Mesendoderm (in vitro differentiated cells): ENCODE measurements around the gene CYSTM1.

Experiments
- DNase-seq: peaks from one replicate; pipeline ENCODE4 v3.0.0; 2013
- H2AK5ac ChIP-seq: 2 replicates; pipeline ENCODE4 v1.6.1; 2013; ENCODE audit warnings: low read length, inconsistent platforms
- H2BK120ac ChIP-seq: 2 replicates; pipeline ENCODE4 v1.6.1; 2013; ENCODE audit warnings: low read depth, mild to moderate bottlenecking, low read length, moderate library complexity, mixed read lengths
- H2BK15ac ChIP-seq: replicated peaks from 2 replicates; pipeline ENCODE4 v1.6.1; 2013; ENCODE audit warnings: low read depth, mild to moderate bottlenecking, moderate library complexity
- H2BK5ac ChIP-seq: 2 replicates; pipeline ENCODE4 v1.6.1; 2013; ENCODE audit warnings: low read length, inconsistent platforms
- H3K18ac ChIP-seq: 2 replicates; pipeline ENCODE4 v1.6.1; 2013; ENCODE audit warnings: mild to moderate bottlenecking, low read length, mixed read lengths
- H3K23ac ChIP-seq: one replicate; pipeline ENCODE4 v1.6.1; 2013; ENCODE audit warnings: low read length
- H3K27ac ChIP-seq: 2 replicates; pipeline ENCODE4 v1.5.1; 2013; ENCODE audit warnings: low read depth, mild to moderate bottlenecking, inconsistent platforms, low read length, moderate library complexity
- H3K27me3 ChIP-seq: 2 replicates; pipeline ENCODE4 v1.6.1; 2013; ENCODE audit warnings: low read length, control low read depth, mild to moderate bottlenecking, inconsistent platforms; ENCODE audit not compliant: insufficient read depth, poor library complexity
- H3K36me3 ChIP-seq: 2 replicates; pipeline ENCODE4 v1.6.1; 2013; ENCODE audit warnings: low read length, inconsistent platforms; ENCODE audit not compliant: control insufficient read depth, insufficient read depth
- H3K4ac ChIP-seq: one replicate; pipeline ENCODE4 v1.6.1; 2013; ENCODE audit warnings: low read depth, mild to moderate bottlenecking, low read length, moderate library complexity
- H3K4me1 ChIP-seq: 2 replicates; pipeline ENCODE4 v1.6.1; 2013; ENCODE audit warnings: low read depth, low read length, inconsistent platforms; ENCODE audit not compliant: control insufficient read depth
- H3K4me2 ChIP-seq: 2 replicates; pipeline ENCODE4 v1.6.1; 2013; ENCODE audit warnings: low read length
- H3K4me3 ChIP-seq: 2 replicates; pipeline ENCODE4 v1.5.1; 2013; ENCODE audit warnings: mild to moderate bottlenecking, low read length
- H3K56ac ChIP-seq: one replicate; pipeline ENCODE4 v1.6.1; 2013; ENCODE audit warnings: low read length
- H3K79me1 ChIP-seq: 2 replicates; pipeline ENCODE4 v1.6.1; 2013; ENCODE audit warnings: low read length, inconsistent platforms
- H3K79me2 ChIP-seq: 2 replicates; pipeline ENCODE4 v1.6.1; 2013; ENCODE audit warnings: mild to moderate bottlenecking, low read length; ENCODE audit not compliant: control insufficient read depth, insufficient read depth
- H3K9ac ChIP-seq: 2 replicates; pipeline ENCODE4 v1.6.1; 2013; ENCODE audit warnings: low read length, inconsistent platforms
- H4K5ac ChIP-seq: one replicate; pipeline ENCODE4 v1.6.1; 2013; ENCODE audit warnings: low read length
- H4K8ac ChIP-seq: one replicate; pipeline ENCODE4 v1.6.1; 2013; ENCODE audit warnings: low read depth, mild to moderate bottlenecking, control low read depth, low read length, moderate library complexity
- WGBS: extraction: QIAGEN DNeasy Blood & Tissue Kit; methylation state at CpG from one replicate; pipeline ENCODE4 v1.1.7; 2013; ENCODE audit warnings: low lambda C conversion rate, missing lambda C conversion rate; ENCODE audit not compliant: insufficient coverage; ENCODE audit errors: extremely low coverage; 5-methylcytosine and 5-hydroxymethylcytosine counted together

Gene CYSTM1

DNA sequence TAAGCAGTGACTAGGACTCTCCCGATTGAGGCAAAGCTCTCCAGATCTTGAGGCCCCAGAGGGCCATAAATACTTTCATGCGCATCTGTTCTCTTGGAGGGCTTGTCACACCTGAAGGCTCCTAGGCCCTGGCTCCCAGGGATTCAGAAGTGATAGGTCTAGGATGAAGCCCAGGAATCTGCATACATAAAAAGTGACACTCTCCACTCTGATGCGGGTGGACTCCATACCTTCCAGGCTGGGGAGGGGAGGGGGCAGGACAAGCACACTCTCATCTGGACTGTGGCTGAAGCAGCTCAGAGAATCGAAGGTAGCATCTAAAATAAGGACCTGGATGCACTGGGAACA lies 9.1 kb upstream of the CYSTM1 start:
- H3K4ac ChIP-seq, result no peak overlapping the region
- no peak overlapping the region for H4K8ac ChIP-seq
- H3K79me2 ChIP-seq, result no peaks in the 10 kb centered on the region
- H3K27me3 ChIP-seq, result no peaks in the 10 kb centered on the region
- no peak for DNase-seq
- no peak overlapping the region for H3K56ac ChIP-seq
- no peak overlapping the region for H4K5ac ChIP-seq
- no peak overlapping the region for H2AK5ac ChIP-seq
- H3K79me1 ChIP-seq, result no peaks in the 10 kb centered on the region
- no peak overlapping the region for H3K18ac ChIP-seq
- H3K9ac ChIP-seq, result no peak overlapping the region
- no CpG with 5 or more reads among the region's 4 CpGs for WGBS
- H3K4me2 ChIP-seq, result no peak overlapping the region
- no peaks in the 10 kb centered on the region for H3K36me3 ChIP-seq
- no peak overlapping the region for H3K27ac ChIP-seq
- H3K4me1 ChIP-seq, result no peaks in the 10 kb centered on the region
- H2BK120ac ChIP-seq, result no peak overlapping the region
- no peak overlapping the region for H2BK5ac ChIP-seq
- H3K23ac ChIP-seq, result no peak overlapping the region
- H3K4me3 ChIP-seq, result no peak overlapping the region
- H2BK15ac ChIP-seq, result no peak overlapping the region

DNA sequence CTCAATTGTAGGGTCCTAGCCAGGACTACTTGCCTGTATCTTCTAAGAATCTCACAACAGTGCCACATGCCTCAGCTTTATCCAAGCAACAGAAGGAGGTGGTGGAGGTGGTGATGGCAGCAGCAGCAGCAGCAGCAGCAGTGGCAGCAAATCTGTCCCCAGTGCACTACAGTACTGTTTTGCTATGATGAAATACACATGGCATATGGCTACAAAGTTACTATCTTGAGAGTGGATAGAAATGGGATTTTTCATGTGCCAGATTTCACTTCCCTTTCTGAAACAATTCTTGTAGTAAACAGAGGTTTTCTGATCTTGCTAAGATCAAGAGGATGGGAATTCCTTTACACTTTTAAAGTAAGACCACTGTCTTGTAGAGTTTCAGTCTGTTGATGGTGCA lies 8.1 kb upstream of the CYSTM1 start:
- H3K56ac ChIP-seq, result no peak overlapping the region
- H3K9ac ChIP-seq, result no peak overlapping the region
- H2BK15ac ChIP-seq, result no peak overlapping the region
- no peaks in the 10 kb centered on the region for H3K36me3 ChIP-seq
- no peaks in the 10 kb centered on the region for H3K4me1 ChIP-seq
- no peaks in the 10 kb centered on the region for H3K79me2 ChIP-seq
- H2BK120ac ChIP-seq, result no peak overlapping the region
- no peak overlapping the region for H3K4me3 ChIP-seq
- H3K27me3 ChIP-seq, result no peaks in the 10 kb centered on the region
- H3K4me2 ChIP-seq, result no peak overlapping the region
- no peak overlapping the region for H3K27ac ChIP-seq
- no peak overlapping the region for H2AK5ac ChIP-seq
- no peak for DNase-seq
- no peak overlapping the region for H4K8ac ChIP-seq
- no peaks in the 10 kb centered on the region for H3K79me1 ChIP-seq
- H2BK5ac ChIP-seq, result no peak overlapping the region
- H3K23ac ChIP-seq, result no peak overlapping the region
- H4K5ac ChIP-seq, result no peak overlapping the region
- H3K18ac ChIP-seq, result no peak overlapping the region
- no peak overlapping the region for H3K4ac ChIP-seq

DNA sequence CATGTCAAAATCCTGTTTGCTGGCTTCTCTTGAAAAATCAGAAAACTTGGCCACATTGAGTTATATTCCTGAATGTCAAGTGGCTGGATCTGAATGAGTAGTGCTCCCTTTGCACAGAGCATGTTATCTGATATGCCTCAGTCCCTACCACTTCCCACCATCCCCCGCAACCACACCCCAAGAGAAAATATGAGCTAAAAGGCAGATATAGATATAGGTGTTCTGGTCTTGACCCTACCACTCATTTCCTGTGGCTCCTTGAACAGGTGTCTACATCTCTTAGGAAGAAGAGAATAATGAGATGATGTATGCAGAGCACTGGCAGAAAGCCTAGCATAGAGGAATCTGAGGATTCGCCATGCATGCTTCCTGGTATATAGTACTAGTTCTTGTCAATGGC lies 6.6 kb upstream of the CYSTM1 start:
- Histone ChIP-seq H3K18ac (no peak overlapping the region), H3K4me2 (no peak overlapping the region), H4K8ac (no peak overlapping the region), H3K4ac (no peak overlapping the region), H3K27ac (no peak overlapping the region), H3K36me3 (no peaks in the 10 kb centered on the region), H2BK5ac (no peak overlapping the region), H4K5ac (no peak overlapping the region), H3K79me1 (no peaks in the 10 kb centered on the region), H3K27me3 (no peaks in the 10 kb centered on the region), H3K9ac (no peak overlapping the region), H3K79me2 (no peaks in the 10 kb centered on the region), H3K23ac (no peak overlapping the region), H2BK15ac (no peak overlapping the region), H2BK120ac (no peak overlapping the region), H3K4me3 (no peak overlapping the region), H2AK5ac (no peak overlapping the region), H3K56ac (no peak overlapping the region), H3K4me1 (no peaks in the 10 kb centered on the region)
- no peak for DNase-seq
- no CpG with 5 or more reads among the region's 2 CpGs for WGBS

DNA sequence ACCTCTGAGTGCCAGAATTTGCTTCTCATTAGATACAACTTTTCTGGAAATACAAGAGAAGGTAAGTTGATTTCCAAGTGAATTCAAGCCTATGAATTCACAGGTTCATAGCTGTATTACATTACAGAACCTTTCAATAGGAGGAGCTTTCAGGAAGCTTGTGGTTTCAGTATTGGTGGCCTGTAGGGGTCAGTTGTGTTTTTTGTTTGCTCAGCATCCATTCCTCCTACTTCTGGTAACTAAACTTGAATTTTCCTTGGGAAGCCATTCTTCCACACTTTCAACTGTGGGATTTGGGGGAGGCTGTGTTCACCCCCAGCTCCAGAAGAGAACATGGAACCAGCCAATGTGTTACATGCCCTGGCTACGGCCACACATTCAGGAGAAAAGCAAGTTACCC lies 5.6 kb upstream of the CYSTM1 start:
- peak; percentile 41 for DNase-seq

DNA sequence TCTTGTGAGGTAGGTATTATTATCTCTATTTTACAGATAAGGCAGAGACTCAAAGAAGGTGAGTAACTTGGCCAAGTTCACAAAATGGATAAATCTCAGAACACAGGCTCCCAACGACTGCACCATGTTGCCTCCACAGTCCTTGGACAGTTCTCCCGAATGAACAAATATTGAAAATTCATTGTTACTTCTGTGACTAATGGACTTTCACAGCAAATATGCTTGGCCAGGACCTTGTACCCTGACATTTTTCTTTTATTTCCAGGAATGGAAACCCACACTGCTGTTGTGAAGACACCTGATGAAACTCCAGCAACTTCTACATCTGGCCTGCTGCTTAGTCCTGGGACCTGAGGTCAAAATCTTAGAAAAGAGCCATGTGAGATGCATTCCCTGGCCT lies 2.5 kb upstream of the CYSTM1 start:
- Histone ChIP-seq H2BK5ac (no peak overlapping the region), H3K56ac (no peak overlapping the region), H3K23ac (no peak overlapping the region), H3K4ac (no peak overlapping the region), H3K9ac (no peak overlapping the region), H3K79me1 (peaks cover 3% of the 10 kb centered on the region), H3K27me3 (no peaks in the 10 kb centered on the region), H3K36me3 (no peaks in the 10 kb centered on the region), H2BK120ac (no peak overlapping the region), H3K27ac (no peak overlapping the region), H4K5ac (no peak overlapping the region), H3K4me3 (no peak overlapping the region), H3K4me1 (peaks cover 3% of the 10 kb centered on the region), H3K4me2 (no peak overlapping the region), H4K8ac (no peak overlapping the region), H3K18ac (no peak overlapping the region), H2BK15ac (no peak overlapping the region), H3K79me2 (no peaks in the 10 kb centered on the region), H2AK5ac (no peak overlapping the region)
- no peak for DNase-seq
- no CpG with 5 or more reads among the region's 2 CpGs for WGBS

More for the DNA sequence above, 5.6 kb upstream of the CYSTM1 start:
- H3K79me2 ChIP-seq, result no peaks in the 10 kb centered on the region
- H3K4me1 ChIP-seq, result no peaks in the 10 kb centered on the region
- H2BK120ac ChIP-seq, result no peak overlapping the region
- no peak overlapping the region for H2AK5ac ChIP-seq
- H3K79me1 ChIP-seq, result no peaks in the 10 kb centered on the region
- H3K27ac ChIP-seq, result no peak overlapping the region
- no peaks in the 10 kb centered on the region for H3K27me3 ChIP-seq
- no peak overlapping the region for H3K4ac ChIP-seq
- H3K18ac ChIP-seq, result no peak overlapping the region
- H3K23ac ChIP-seq, result peak overlapping the region; percentile 26
- no peak overlapping the region for H4K8ac ChIP-seq
- H2BK5ac ChIP-seq, result no peak overlapping the region
- H3K4me2 ChIP-seq, result no peak overlapping the region
- no peak overlapping the region for H2BK15ac ChIP-seq
- no peak overlapping the region for H3K4me3 ChIP-seq
- no peak overlapping the region for H4K5ac ChIP-seq
- H3K36me3 ChIP-seq, result no peaks in the 10 kb centered on the region
- no CpG with 5 or more reads among the region's 1 CpG for whole genome bisulfite sequencing
- no peak overlapping the region for H3K56ac ChIP-seq
- no peak overlapping the region for H3K9ac ChIP-seq

DNA sequence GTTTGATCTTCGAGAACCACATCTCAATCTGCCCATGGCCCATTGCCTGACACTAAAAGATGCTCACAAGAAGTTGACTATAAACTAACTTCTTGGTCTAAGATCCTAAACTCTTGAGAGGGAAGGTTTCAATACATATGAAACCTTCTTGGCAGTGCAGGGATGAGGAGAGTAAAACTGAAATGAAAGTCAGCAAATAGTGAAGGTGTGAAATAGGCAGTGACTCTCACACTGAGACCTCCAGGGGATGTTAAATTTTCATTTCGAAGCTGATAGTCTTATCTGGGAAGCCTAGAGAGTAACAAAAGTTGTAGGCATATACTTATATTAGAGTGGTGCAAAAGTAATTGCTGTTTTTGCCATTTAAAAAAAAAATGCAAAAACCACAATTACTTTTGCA lies 974 bp upstream of the CYSTM1 start:
- no peak overlapping the region for H4K8ac ChIP-seq
- no peak overlapping the region for H2AK5ac ChIP-seq
- no peaks in the 10 kb centered on the region for H3K27me3 ChIP-seq
- H2BK120ac ChIP-seq, result no peak overlapping the region
- WGBS, result no CpG with 5 or more reads among the region's 2 CpGs
- H3K79me1 ChIP-seq, result peaks cover 3% of the 10 kb centered on the region
- no peak overlapping the region for H3K4ac ChIP-seq
- no peak overlapping the region for H2BK15ac ChIP-seq
- H3K9ac ChIP-seq, result no peak overlapping the region
- no peak overlapping the region for H3K27ac ChIP-seq
- H4K5ac ChIP-seq, result no peak overlapping the region
- no peak overlapping the region for H3K56ac ChIP-seq
- no peak overlapping the region for H3K18ac ChIP-seq
- H3K4me2 ChIP-seq, result no peak overlapping the region
- no peaks in the 10 kb centered on the region for H3K36me3 ChIP-seq
- H2BK5ac ChIP-seq, result no peak overlapping the region
- H3K4me3 ChIP-seq, result no peak overlapping the region
- no peak for DNase-seq
- no peak overlapping the region for H3K23ac ChIP-seq
- peaks cover 3% of the 10 kb centered on the region for H3K4me1 ChIP-seq
- H3K79me2 ChIP-seq, result no peaks in the 10 kb centered on the region
